Liver (tissue), 9 donors: ENCODE results near the gene RPS6KA2. TPM values are rescaled to one million over a fixed set of nuclear protein-coding genes. Genes with fewer than 3 reads are reported as not detected.

Experiments
- DNase-seq: peaks from one replicate; pipeline ENCODE4 v3.0.0-alpha.2; 2017; ENCODE audit warnings: low spot score
- H3K27ac ChIP-seq, 2 donors: one replicate each; pipeline ENCODE4 v1.7.0; 2013; ENCODE audit warnings: inconsistent platforms in 2 of 2, low read length in 2 of 2, control low read depth in 1 of 2, low read depth in 1 of 2, mild to moderate bottlenecking in 1 of 2
- H3K27me3 ChIP-seq, 4 donors: one replicate each; pipeline versions ENCODE4 v1.6.1 to v1.7.0; 2013; ENCODE audit warnings: low read length in 3 of 4, inconsistent platforms in 1 of 4, mild to moderate bottlenecking in 1 of 4, moderate library complexity in 1 of 4; ENCODE audit not compliant: control insufficient read depth in 4 of 4, insufficient read depth in 4 of 4
- H3K36me3 ChIP-seq, 4 donors: one replicate each; pipeline versions ENCODE4 v1.6.1 to v1.7.0; 2013; ENCODE audit warnings: low read length in 3 of 4, mild to moderate bottlenecking in 3 of 4, low read depth in 1 of 4, moderate library complexity in 1 of 4; ENCODE audit not compliant: control insufficient read depth in 4 of 4, insufficient read depth in 3 of 4
- H3K4me1 ChIP-seq, 4 donors: one replicate each; pipeline versions ENCODE4 v1.6.1 to v1.7.0; 2013; ENCODE audit warnings: low read length in 3 of 4, mild to moderate bottlenecking in 3 of 4, moderate library complexity in 1 of 4; ENCODE audit not compliant: control insufficient read depth in 4 of 4, insufficient read depth in 4 of 4
- H3K4me3 ChIP-seq, 3 donors: one replicate each; pipeline versions ENCODE4 v1.6.1 to v1.7.0; 2013; ENCODE audit warnings: low read length in 3 of 3, control low read depth in 1 of 3, low read depth in 1 of 3, mild to moderate bottlenecking in 1 of 3
- H3K9ac ChIP-seq, 2 donors: one replicate each; pipeline ENCODE4 v1.7.0; 2013; ENCODE audit warnings: low read length in 2 of 2, mild to moderate bottlenecking in 2 of 2, moderate library complexity in 2 of 2, control low read depth in 1 of 2, low read depth in 1 of 2
- H3K9me3 ChIP-seq, 4 donors: one replicate each; pipeline versions ENCODE4 v1.6.1 to v1.7.0; 2013; ENCODE audit warnings: low read length in 3 of 4; ENCODE audit not compliant: control insufficient read depth in 4 of 4
- ATF3 ChIP-seq: IDR thresholded peaks from 2 replicates; pipeline ENCODE4 v1.6.1; 2016; ENCODE audit warnings: antibody characterized with exemption
- CTCF ChIP-seq: fragments of 150-350 bp; IDR thresholded peaks from 2 replicates; pipeline ENCODE4 v1.5.1; 2017; ENCODE audit warnings: improper control_type of control experiment, low read depth, low read length; ENCODE audit not compliant: missing input control
- EGR1 ChIP-seq, 2 donors: IDR thresholded peaks; 2 replicates each; pipeline ENCODE4 v1.6.1; 2016 to 2018; ENCODE audit warnings: antibody characterized with exemption in 2 of 2, low read depth in 2 of 2
- FOXA1 ChIP-seq: IDR thresholded peaks from 2 replicates; pipeline ENCODE4 v1.6.1; 2016; ENCODE audit warnings: antibody characterized with exemption
- FOXA2 ChIP-seq: IDR thresholded peaks from 2 replicates; pipeline ENCODE4 v1.6.1; 2016; ENCODE audit warnings: antibody characterized with exemption
- GABPA ChIP-seq, 2 donors: IDR thresholded peaks in 1 of 2; conservative IDR thresholded peaks in 1 of 2; 2 replicates each; pipeline ENCODE4 v1.6.1; 2016; ENCODE audit warnings: antibody characterized with exemption in 2 of 2, mild to moderate bottlenecking in 1 of 2, moderate library complexity in 1 of 2
- HNF4A ChIP-seq, 2 donors: conservative IDR thresholded peaks; 2 replicates each; pipeline ENCODE4 v1.6.1; 2016; ENCODE audit warnings: antibody characterized with exemption in 2 of 2, mild to moderate bottlenecking in 2 of 2
- HNF4G ChIP-seq: IDR thresholded peaks from 2 replicates; pipeline ENCODE4 v1.6.1; 2016; ENCODE audit warnings: antibody characterized with exemption
- JUND ChIP-seq, 2 donors: IDR thresholded peaks; 2 replicates each; pipeline ENCODE4 v1.6.1; 2016; ENCODE audit warnings: antibody characterized with exemption in 2 of 2
- MAX ChIP-seq: IDR thresholded peaks from 2 replicates; pipeline ENCODE4 v1.6.1; 2016; ENCODE audit warnings: antibody characterized with exemption
- NR2F2 ChIP-seq: IDR thresholded peaks from 2 replicates; pipeline ENCODE4 v1.6.1; 2016; ENCODE audit warnings: antibody characterized with exemption
- RAD21 ChIP-seq, 2 donors: IDR thresholded peaks; 2 replicates each; pipeline ENCODE4 v1.6.1; 2016; ENCODE audit warnings: antibody characterized with exemption in 2 of 2, mild to moderate bottlenecking in 2 of 2
- REST ChIP-seq: IDR thresholded peaks from 2 replicates; pipeline ENCODE4 v1.6.1; 2016; ENCODE audit warnings: antibody characterized with exemption, mild to moderate bottlenecking
- RXRA ChIP-seq, 2 donors: IDR thresholded peaks; 2 replicates each; pipeline ENCODE4 v1.6.1; 2017 to 2018; ENCODE audit warnings: antibody characterized with exemption in 2 of 2, mild to moderate bottlenecking in 1 of 2
- SP1 ChIP-seq: IDR thresholded peaks from 2 replicates; pipeline ENCODE4 v1.6.1; 2018; ENCODE audit warnings: antibody characterized with exemption, mild to moderate bottlenecking
- TAF1 ChIP-seq: conservative IDR thresholded peaks from 2 replicates; pipeline ENCODE4 v1.6.1; 2016; ENCODE audit warnings: antibody characterized with exemption, mild to moderate bottlenecking
- ZBTB33 ChIP-seq: IDR thresholded peaks from 2 replicates; pipeline ENCODE4 v1.6.1; 2016; ENCODE audit warnings: antibody characterized with exemption
- WGBS: extraction: QIAGEN DNeasy Blood & Tissue Kit; methylation state at CpG from one replicate; pipeline ENCODE4 v1.1.7; 2013; 5-methylcytosine and 5-hydroxymethylcytosine counted together
- polyA plus RNA-seq, 2 donors: library from polyadenylated mRNA; stranded (reverse) in 1 of 2; unstranded in 1 of 2; fragments of 200-250 nt in 1 of 2; fragments of >200 nt in 1 of 2; fragmentation: Nextera tagmentation in 1 of 2; extraction: Ambion mirVana in 1 of 2; gene quantifications; one replicate each; pipeline versions ENCODE4 v1.2.1 to v1.2.3, GENCODE V29; 2013 to 2015
- total RNA-seq, 2 donors: library from RNA; depleted of rRNA; stranded (reverse); fragments of >200 nt; gene quantifications; one replicate each; pipeline ENCODE4 v1.2.3, GENCODE V29; 2014
- donor health status: healthy.
- donor health status: healthy.
- donor health status: healthy.
- donor health status: healthy.
- donor health status: healthy.

The RPS6KA2 gene
- total and polyA plus RNA-seq, 4 donors: 2.5 to 9.0 (median 5.0) TPM

- H3K9me3 ChIP-seq: no peaks in the 10 kb centered on the region
- peak overlapping the region; percentile 77 to 96 (median 91) for H3K4me3 ChIP-seq
- H3K9ac ChIP-seq: peak overlapping the region; percentile 46 to 88
- H3K4me1 ChIP-seq: peaks cover 14 to 49% (median 36%) of the 10 kb centered on the region in 4 donors
- H3K27me3 ChIP-seq: no peaks in the 10 kb centered on the region
- no peak for DNase-seq
- no peaks in the 10 kb centered on the region for H3K36me3 ChIP-seq
- under 1% methylated on average over 46 of the region's 46 CpGs for WGBS
- peak overlapping the region; percentile 93 to 99 for H3K27ac ChIP-seq
- TF ChIP-seq SP1 (no peak), EGR1 (IDR thresholded peaks at IDR 0.05; ENCODE audit: low read depth in 2 of 2) (no peak), NR2F2 (no peak), RXRA (IDR thresholded peaks at IDR 0.05) (peak; percentile 62 to 69), GABPA (IDR thresholded peaks at IDR 0.05 in 1 of 2, conservative IDR thresholded peaks at IDR 0.05 in 1 of 2) (no peak), TAF1 (peak; percentile 91), FOXA2 (no peak), HNF4G (no peak), ATF3 (no peak), FOXA1 (no peak), CTCF (no peak), ZBTB33 (no peak), REST (peak; percentile 52)
Measured at GRCh38 chr6:166382500-166382932, 244.5 kb downstream of the RPS6KA2 start.

GRCh38 chr6:166381733-166382499 lies 245.1 kb downstream of the RPS6KA2 start:
- H3K9ac ChIP-seq: peak overlapping the region; percentile 80 to 99
- H3K4me3 ChIP-seq: peak overlapping the region; percentile 77 to 96 (median 91)
- no peaks in the 10 kb centered on the region for H3K9me3 ChIP-seq
- no peaks in the 10 kb centered on the region for H3K27me3 ChIP-seq
- peaks cover 14 to 43% (median 31%) of the 10 kb centered on the region in 4 donors for H3K4me1 ChIP-seq
- peak overlapping the region; percentile 93 to 99 for H3K27ac ChIP-seq
- H3K36me3 ChIP-seq: no peaks in the 10 kb centered on the region
- under 1% methylated on average over 49 of the region's 49 CpGs for WGBS
- DNase-seq: peak; percentile 84
- TF ChIP-seq FOXA1 (no peak), GABPA (IDR thresholded peaks at IDR 0.05 in 1 of 2, conservative IDR thresholded peaks at IDR 0.05 in 1 of 2) (no peak), RXRA (IDR thresholded peaks at IDR 0.05) (peak; percentile 17 to 58), EGR1 (IDR thresholded peaks at IDR 0.05; ENCODE audit: low read depth in 2 of 2) (no peak), HNF4G (no peak), HNF4A (conservative IDR thresholded peaks at IDR 0.05) (peak in 1 of 2 donors; percentile 14), RAD21 (IDR thresholded peaks at IDR 0.05) (peak; percentile 77 to 83), CTCF (peak; percentile 77), SP1 (peak; percentile 40), JUND (IDR thresholded peaks at IDR 0.05) (no peak), ATF3 (no peak), MAX (no peak), ZBTB33 (no peak), NR2F2 (no peak)
